Mucosa of stomach (tissue), 1 donor: ENCODE data around the gene CDC42BPB.
"Not testable (repeated sequence)": the region's sequence is repeated elsewhere in the genome, so short reads cannot be mapped to it uniquely, and the experiment has no call there.

Source experiments
- H3K27me3 ChIP-seq: one replicate; pipeline ENCODE4 v1.7.0; 2013; ENCODE audit warnings: mild to moderate bottlenecking, low read length; ENCODE audit not compliant: control insufficient read depth, insufficient read depth
- H3K36me3 ChIP-seq: one replicate; pipeline ENCODE4 v1.7.0; 2013; ENCODE audit warnings: low read length; ENCODE audit not compliant: control insufficient read depth, insufficient read depth
- H3K4me1 ChIP-seq: one replicate; pipeline ENCODE4 v1.7.0; 2013; ENCODE audit warnings: mild to moderate bottlenecking, low read length; ENCODE audit not compliant: control insufficient read depth, insufficient read depth
- H3K4me3 ChIP-seq: one replicate; pipeline ENCODE4 v1.7.0; 2013; ENCODE audit warnings: low read length
- H3K9ac ChIP-seq: one replicate; pipeline ENCODE4 v1.7.0; 2013; ENCODE audit warnings: mild to moderate bottlenecking, low read length, moderate library complexity
- H3K9me3 ChIP-seq: one replicate; pipeline ENCODE4 v1.7.0; 2013; ENCODE audit warnings: mild to moderate bottlenecking, low read length, moderate library complexity; ENCODE audit not compliant: control insufficient read depth
- donor health status: Pancreatic carcinoma.

Gene CDC42BPB

DNA sequence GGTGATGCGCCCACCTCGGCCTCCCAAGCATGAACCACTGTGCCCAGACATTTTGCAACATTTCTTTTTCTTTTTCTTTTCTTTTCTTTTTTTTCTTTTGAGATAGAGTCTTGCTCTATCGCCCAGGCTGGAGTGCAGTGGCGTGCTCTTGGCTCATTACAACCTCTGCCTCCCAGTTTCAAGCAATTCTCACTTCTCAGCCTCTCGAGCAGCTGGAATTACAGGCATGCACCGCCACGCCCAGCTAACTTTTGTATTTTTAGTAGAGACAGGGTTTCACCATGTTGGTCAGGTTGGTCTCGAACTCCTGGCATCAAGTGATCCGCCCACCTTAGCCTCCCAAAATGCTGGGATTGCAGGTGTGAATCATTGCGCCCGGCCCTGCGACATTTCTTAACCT, 7.6 kb upstream of the CDC42BPB start:
- Histone ChIP-seq H3K9me3 (no peaks in the 10 kb centered on the region), H3K4me1 (peaks cover 30% of the 10 kb centered on the region), H3K36me3 (no peaks in the 10 kb centered on the region)

DNA sequence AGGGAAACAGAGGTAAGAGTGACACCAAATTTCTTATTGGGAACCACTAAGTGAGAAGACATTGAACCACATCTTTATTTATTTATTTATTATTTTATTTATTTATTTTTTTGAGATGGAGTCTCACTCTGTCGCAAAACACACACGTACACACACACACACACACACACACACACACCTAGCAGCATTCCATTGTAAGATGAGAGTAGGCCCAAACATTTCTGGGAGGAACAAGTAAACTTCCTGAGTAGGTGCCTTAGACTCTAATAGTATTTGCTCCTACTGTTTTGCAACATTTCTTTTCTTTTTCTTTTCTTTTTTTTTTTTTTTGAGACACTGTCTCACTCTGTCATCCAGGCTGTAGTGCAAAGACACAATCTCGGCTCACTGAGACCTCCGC, 7.1 kb upstream of the CDC42BPB start:
- H3K4me1 ChIP-seq: peaks cover 33% of the 10 kb centered on the region
- no peaks in the 10 kb centered on the region for H3K27me3 ChIP-seq
- H3K9me3 ChIP-seq: no peaks in the 10 kb centered on the region
- no peaks in the 10 kb centered on the region for H3K36me3 ChIP-seq
- H3K4me3 ChIP-seq: no peak overlapping the region
- no peak overlapping the region for H3K9ac ChIP-seq

More for the DNA sequence above, 7.6 kb upstream of the CDC42BPB start:
- Histone ChIP-seq H3K27me3 (no peaks in the 10 kb centered on the region), H3K4me3 (no peak overlapping the region), H3K9ac (no peak overlapping the region)

DNA sequence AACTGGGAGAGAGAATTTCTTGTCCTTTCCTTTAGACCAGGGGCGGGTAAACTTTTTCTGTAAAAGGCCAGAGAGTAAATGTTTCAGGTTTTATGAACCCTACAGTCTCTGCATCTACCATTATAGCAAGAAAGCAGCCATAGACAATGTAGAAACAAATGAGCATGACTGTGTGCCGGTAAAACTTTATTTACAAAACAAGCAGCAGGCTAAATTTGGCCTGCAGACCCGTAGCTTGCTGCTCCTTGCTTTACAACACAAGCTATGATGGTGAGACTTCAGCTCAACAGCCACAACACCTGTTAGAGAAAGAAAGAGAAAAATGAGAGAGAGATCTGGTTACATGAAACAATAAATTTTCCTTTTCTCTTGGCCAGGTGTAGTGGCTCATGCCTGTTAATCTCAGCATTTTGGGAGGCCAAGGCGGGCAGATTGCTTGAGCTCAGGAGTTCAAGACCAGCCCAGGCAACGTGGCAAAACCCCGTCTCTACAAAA, 4.2 kb upstream of the CDC42BPB start:
- Histone ChIP-seq H3K36me3 (no peaks in the 10 kb centered on the region), H3K4me3 (no peak overlapping the region), H3K4me1 (peaks cover 20% of the 10 kb centered on the region), H3K9me3 (no peaks in the 10 kb centered on the region), H3K27me3 (no peaks in the 10 kb centered on the region), H3K9ac (no peak overlapping the region)

DNA sequence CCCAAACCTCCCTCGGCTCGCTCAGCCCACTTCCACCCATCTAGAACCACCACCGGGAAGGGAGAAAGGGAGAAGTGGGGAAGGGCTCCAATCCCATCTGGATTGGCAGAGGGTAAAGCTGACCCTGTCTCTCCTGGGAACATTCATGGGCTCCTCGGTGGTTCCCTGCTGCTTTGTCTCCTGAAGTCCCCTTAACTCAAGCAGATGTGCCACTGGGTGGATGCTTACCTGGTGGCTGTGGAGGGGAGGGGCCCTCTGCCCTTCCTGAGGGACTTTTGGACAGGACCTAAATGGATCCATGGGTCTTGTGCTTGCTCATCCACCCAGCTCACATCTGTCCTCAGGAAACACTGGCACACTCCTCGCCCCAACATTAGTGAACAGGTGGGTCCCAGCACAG, 2.2 kb upstream of the CDC42BPB start:
- no peaks in the 10 kb centered on the region for H3K36me3 ChIP-seq
- no peaks in the 10 kb centered on the region for H3K9me3 ChIP-seq
- no peak overlapping the region for H3K4me3 ChIP-seq
- H3K9ac ChIP-seq: no peak overlapping the region
- peaks cover 18% of the 10 kb centered on the region for H3K4me1 ChIP-seq
- H3K27me3 ChIP-seq: no peaks in the 10 kb centered on the region

DNA sequence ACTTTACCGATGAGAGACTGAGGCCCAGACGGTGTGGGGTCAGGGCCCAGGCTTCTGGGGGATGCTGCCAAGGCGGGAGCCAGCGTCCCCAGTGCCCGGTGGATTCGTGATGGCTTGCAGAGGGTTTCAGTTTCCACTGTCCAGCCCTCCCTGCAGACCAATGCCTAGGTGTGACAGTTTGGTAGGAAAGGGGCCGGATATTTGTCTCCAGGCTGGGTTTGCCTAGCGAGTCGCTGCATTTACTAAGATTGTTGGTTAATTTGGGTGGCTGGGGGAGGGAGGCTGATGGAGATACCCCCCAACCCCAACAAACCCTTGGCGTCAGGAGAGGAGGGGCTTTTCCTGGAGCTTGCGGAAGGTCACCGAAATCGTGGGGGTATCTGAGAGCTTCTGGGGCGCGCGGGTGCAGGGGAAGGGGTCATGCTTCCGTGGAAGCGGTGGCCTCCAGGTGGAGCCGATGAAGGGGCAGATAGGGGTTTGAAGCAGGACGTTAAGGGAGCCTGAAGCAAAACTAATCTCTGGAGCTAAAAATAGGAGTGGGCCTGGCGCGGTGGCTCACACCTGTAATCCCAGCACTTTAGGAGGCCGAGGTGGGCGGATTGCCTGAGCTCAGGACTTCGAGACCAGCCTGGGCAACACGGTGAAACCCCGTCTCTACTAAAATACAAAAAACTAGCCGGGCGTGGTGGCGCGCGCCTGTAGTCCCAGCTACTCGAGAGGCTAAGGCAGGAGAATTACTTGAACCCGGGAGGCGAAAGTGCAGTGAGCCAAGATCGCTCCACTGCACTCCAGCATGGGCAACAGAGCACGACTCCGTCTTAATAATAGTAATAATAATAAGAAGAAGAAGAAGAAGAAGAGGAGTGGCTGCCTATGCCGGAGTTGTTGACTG, 1.1 kb upstream of the CDC42BPB start:
- Histone ChIP-seq H3K36me3 (no peaks in the 10 kb centered on the region), H3K9ac (peak overlapping the region; percentile 89), H3K4me3 (peak overlapping the region; percentile 89), H3K4me1 (peaks cover 18% of the 10 kb centered on the region), H3K27me3 (no peaks in the 10 kb centered on the region), H3K9me3 (no peaks in the 10 kb centered on the region)

DNA sequence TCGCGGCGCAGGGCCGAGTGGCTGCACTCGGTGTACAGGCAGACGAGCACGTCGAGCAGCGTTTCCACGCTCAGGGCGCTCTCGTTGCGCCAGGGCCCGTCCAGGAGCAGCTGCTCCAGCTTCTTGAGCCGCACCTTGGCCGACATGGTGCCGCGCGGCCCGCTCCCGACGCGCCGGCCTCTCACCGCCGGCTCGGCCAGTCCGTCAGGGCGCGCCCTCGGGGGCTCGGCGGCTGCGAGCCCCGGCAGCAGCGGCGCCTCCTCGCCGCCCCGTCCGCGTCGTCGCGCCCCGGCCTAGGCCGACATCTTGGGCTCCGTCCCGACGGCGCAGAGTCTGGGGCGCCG, 349 bp downstream of the CDC42BPB start:
- no peaks in the 10 kb centered on the region for H3K27me3 ChIP-seq
- H3K4me1 ChIP-seq: peaks cover 18% of the 10 kb centered on the region
- H3K9me3 ChIP-seq: no peaks in the 10 kb centered on the region
- no peak overlapping the region for H3K4me3 ChIP-seq
- H3K36me3 ChIP-seq: no peaks in the 10 kb centered on the region
- H3K9ac ChIP-seq: peak overlapping the region; percentile 65

DNA sequence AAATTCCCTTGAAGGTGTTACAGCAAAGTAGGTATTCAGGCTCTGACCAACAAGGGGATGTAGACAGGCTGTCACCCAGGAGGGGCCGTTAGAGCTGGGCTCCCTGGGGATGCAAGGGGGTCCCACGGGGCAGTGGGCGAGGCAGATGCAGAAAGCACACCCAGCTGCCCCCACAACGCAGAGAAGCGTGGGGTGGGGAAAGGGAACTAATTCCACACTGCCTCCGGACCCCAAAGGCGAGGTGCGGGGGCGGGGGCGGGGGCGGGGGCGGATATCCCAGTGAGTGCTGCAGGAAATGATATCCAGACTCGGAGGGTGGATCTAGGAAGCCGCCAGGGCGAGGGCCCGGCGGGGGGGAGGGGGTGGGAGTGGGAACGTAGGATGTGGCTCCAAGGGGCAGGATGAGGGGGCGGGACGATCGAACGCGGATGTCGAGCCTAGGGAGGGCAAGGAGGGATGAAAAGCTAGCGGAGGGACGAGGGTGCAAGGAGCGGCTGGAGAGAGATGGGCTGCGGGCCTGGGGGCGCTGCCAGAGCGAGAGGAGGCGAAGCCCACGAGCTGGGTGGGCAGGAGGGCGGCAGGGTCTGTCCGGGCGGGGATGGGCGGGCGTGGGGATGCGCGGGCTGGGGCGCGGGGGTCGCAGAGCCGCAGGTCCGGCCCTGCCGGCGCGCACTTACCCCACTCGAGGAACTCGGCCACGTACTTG, 874 bp downstream of the CDC42BPB start:
- Histone ChIP-seq H3K9me3 (no peaks in the 10 kb centered on the region), H3K36me3 (no peaks in the 10 kb centered on the region), H3K27me3 (no peaks in the 10 kb centered on the region), H3K9ac (peak overlapping the region; percentile 65), H3K4me3 (peak overlapping the region; percentile 45), H3K4me1 (peaks cover 18% of the 10 kb centered on the region)

DNA sequence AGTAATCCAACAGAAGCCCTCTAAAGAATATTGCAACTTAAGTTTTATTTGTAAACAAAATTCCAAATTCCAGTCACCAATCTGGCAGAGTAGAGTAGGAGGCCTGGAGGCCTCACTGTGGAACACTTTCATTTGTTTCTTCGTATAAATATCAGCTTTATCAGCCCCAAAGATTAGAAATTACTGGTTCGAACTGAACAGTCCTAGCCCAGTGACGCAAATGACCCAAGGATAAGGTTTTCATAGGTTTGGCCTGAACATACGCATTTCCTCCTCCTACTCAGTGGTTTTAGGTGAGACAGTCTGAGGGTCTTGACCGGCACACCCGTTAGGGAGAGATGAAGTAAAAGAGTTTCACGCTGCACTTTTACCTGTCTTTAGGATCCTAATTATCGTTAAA, 1.7 kb downstream of the CDC42BPB start:
- Histone ChIP-seq H3K9me3 (no peaks in the 10 kb centered on the region), H3K27me3 (no peaks in the 10 kb centered on the region), H3K9ac (peak overlapping the region; percentile 65), H3K36me3 (no peaks in the 10 kb centered on the region), H3K4me3 (peak overlapping the region; percentile 45), H3K4me1 (peaks cover 18% of the 10 kb centered on the region)

DNA sequence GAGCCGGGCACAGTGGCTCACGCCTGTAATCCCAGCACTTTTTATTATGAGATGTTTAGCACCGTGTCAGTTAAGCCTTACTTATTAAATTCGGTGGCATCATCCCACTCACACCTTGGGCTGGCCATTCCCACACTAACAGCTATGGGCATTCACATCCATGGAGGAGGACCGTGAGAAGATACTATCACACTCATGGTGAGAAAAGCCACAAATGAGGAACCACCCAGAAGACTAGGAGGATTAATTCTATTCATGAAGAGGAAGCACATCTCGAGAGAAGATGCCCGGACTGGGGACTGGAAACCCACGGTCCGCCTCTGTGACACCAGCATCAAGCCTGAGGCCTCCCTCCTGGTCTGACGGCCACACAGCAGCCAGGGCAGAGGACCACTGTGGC, 4.9 kb downstream of the CDC42BPB start:
- no peaks in the 10 kb centered on the region for H3K36me3 ChIP-seq
- no peak overlapping the region for H3K9ac ChIP-seq
- H3K4me3 ChIP-seq: no peak overlapping the region
- H3K4me1 ChIP-seq: peaks cover 7% of the 10 kb centered on the region
- H3K27me3 ChIP-seq: no peaks in the 10 kb centered on the region
- H3K9me3 ChIP-seq: no peaks in the 10 kb centered on the region

DNA sequence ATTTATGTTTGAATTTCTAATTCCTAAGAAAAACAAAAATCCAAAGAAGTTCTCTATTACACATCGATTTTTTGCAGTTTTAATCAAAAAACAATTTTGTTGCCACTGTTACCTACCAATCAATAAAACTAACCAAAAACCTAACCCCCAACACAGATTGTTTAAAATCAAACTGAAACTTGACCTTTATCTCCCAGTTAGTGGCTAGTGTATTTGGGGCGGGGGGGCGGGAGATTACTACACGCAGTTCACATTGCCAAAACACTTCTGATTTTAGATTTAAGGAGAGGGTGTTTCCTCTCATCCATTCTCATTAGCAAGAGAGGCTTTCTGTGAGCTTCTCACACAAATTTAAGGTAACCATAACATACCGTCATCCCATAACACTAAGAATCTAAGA, 6.4 kb downstream of the CDC42BPB start:
- no peaks in the 10 kb centered on the region for H3K36me3 ChIP-seq
- H3K27me3 ChIP-seq: no peaks in the 10 kb centered on the region
- H3K9me3 ChIP-seq: no peaks in the 10 kb centered on the region
- H3K4me1 ChIP-seq: peaks cover 7% of the 10 kb centered on the region
- H3K4me3 ChIP-seq: no peak overlapping the region
- H3K9ac ChIP-seq: no peak overlapping the region

DNA sequence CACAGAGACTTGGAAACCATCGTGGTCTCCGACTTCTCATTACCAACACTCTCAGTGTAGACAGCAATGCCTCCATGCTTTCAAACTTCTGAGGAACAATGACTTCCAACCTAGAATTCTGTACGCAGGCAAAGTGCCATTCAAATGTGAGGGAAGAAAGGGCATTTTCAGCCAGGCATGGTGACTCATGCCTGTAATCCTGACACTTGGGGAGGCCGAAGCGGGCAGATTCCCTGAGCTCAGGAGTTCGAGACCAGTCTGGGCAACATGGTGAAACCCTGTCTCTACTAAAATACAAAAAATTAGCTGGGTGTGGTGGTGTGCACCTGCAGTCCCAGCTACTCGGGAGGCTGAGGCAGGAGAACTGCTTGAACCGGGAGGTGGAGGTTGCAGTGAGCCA, 9.9 kb downstream of the CDC42BPB start:
- not testable (repeated sequence) for H3K9ac ChIP-seq, H3K4me1 ChIP-seq, H3K9me3 ChIP-seq, H3K36me3 ChIP-seq, H3K27me3 ChIP-seq, H3K4me3 ChIP-seq

DNA sequence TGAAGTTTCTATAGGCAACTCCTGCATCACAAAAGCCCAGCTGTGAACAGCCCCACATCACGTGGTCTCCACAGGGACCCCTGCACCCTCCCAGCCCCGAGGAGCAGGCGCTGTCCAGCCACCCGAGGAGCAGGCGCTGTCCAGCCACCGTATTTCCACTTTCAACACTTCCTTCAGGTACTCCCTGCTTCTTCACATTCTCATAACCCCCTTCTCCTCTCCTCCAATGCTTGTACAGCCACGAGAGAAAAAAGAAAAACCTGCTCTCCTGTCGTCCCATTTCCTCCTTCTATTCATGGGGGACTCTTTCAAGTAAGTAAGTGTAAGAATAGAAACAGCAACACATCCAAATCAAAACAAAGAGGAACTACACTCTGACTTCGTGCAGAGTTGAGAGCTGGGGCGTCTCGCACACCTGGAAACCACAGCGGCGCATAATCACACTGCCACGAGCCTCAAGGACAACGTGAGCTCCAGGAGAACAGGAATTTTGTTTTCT, 11.9 kb downstream of the CDC42BPB start:
- H3K27me3 ChIP-seq: no peaks in the 10 kb centered on the region

More for the DNA sequence above, 11.9 kb downstream of the CDC42BPB start:
- H3K9me3 ChIP-seq: no peaks in the 10 kb centered on the region
- H3K4me3 ChIP-seq: no peak overlapping the region
- H3K36me3 ChIP-seq: no peaks in the 10 kb centered on the region
- no peak overlapping the region for H3K9ac ChIP-seq
- H3K4me1 ChIP-seq: no peaks in the 10 kb centered on the region
